Loucy (cell line): Measurements from ENCODE around the gene CTNNBIP1.
"Not testable (repeated sequence)": the region's sequence is repeated elsewhere in the genome, so short reads cannot be mapped to it uniquely, and the experiment has no call there.

Experiments
- H2AFZ ChIP-seq: fragments of 200-600 bp; sonication (generic); 2 replicates; pipeline ENCODE4 v1.6.0; 2016; ENCODE audit warnings: antibody characterized with exemption, mild to moderate bottlenecking, low read length, moderate library complexity
- H3F3A ChIP-seq: fragments of 200-600 bp; 2 replicates; pipeline ENCODE4 v1.6.0; 2016; ENCODE audit warnings: antibody characterized with exemption, low read depth, mild to moderate bottlenecking
- H3K27me3 ChIP-seq: fragments of 200-600 bp; sonication (generic); 2 replicates; pipeline ENCODE4 v1.6.1; 2014; ENCODE audit warnings: low read length, mild to moderate bottlenecking; ENCODE audit not compliant: insufficient read depth, poor library complexity, severe bottlenecking
- H3K36me3 ChIP-seq: fragments of 200-600 bp; sonication (generic); 2 replicates; pipeline ENCODE4 v1.6.1; 2016; ENCODE audit warnings: low read length; ENCODE audit not compliant: insufficient read depth
- H3K4me1 ChIP-seq: fragments of 200-600 bp; sonication (generic); 2 replicates; pipeline ENCODE4 v1.5.1; 2014; ENCODE audit warnings: low read length, mild to moderate bottlenecking; ENCODE audit not compliant: insufficient read depth, poor library complexity, severe bottlenecking
- H3K4me2 ChIP-seq: fragments of 200-600 bp; sonication (generic); 2 replicates; pipeline ENCODE4 v1.6.0; 2014; ENCODE audit warnings: antibody characterized with exemption, low read length, low read depth, mild to moderate bottlenecking; ENCODE audit not compliant: poor library complexity, severe bottlenecking
- H3K4me3 ChIP-seq: fragments of 200-600 bp; sonication (generic); 2 replicates; pipeline ENCODE4 v1.5.1; 2014; ENCODE audit warnings: low read length, mild to moderate bottlenecking, mixed read lengths; ENCODE audit not compliant: poor library complexity, severe bottlenecking
- H3K79me2 ChIP-seq: fragments of 200-600 bp; sonication (generic); 2 replicates; pipeline ENCODE4 v1.6.1; 2014; ENCODE audit warnings: low read length; ENCODE audit not compliant: insufficient read depth
- H3K9ac ChIP-seq: fragments of 200-600 bp; sonication (generic); 2 replicates; pipeline ENCODE4 v1.6.0; 2014; ENCODE audit warnings: mild to moderate bottlenecking, low read depth, low read length, moderate library complexity; ENCODE audit not compliant: poor library complexity, severe bottlenecking
- H3K9me2 ChIP-seq: fragments of 200-600 bp; sonication (generic); replicated peaks from 2 replicates; pipeline ENCODE4 v1.6.1; 2016; ENCODE audit warnings: low read depth, low read length, mixed read lengths
- H3K9me3 ChIP-seq: fragments of 200-600 bp; sonication (generic); 2 replicates; pipeline ENCODE4 v1.6.1; 2014; ENCODE audit warnings: mild to moderate bottlenecking, antibody characterized with exemption, low read length, low read depth; ENCODE audit not compliant: insufficient read depth
- H4K20me1 ChIP-seq: fragments of 200-600 bp; sonication (generic); 2 replicates; pipeline ENCODE4 v1.6.0; 2014; ENCODE audit warnings: antibody characterized with exemption, low read length, mild to moderate bottlenecking; ENCODE audit not compliant: insufficient read depth, poor library complexity, severe bottlenecking
- EZH2phosphoT487 ChIP-seq: fragments of 200-600 bp; IDR thresholded peaks from 2 replicates; pipeline ENCODE4 v1.6.1; 2018; ENCODE audit warnings: antibody characterized with exemption, mild to moderate bottlenecking, moderate library complexity, borderline replicate concordance
- TF ChIP-seq, protein P1 (sequence below): fragments of 200-600 bp; sonication (generic); conservative IDR thresholded peaks from 2 replicates; pipeline ENCODE4 v1.5.1; 2014; ENCODE audit warnings: mild to moderate bottlenecking, antibody characterized with exemption, low read length

Gene CTNNBIP1

DNA sequence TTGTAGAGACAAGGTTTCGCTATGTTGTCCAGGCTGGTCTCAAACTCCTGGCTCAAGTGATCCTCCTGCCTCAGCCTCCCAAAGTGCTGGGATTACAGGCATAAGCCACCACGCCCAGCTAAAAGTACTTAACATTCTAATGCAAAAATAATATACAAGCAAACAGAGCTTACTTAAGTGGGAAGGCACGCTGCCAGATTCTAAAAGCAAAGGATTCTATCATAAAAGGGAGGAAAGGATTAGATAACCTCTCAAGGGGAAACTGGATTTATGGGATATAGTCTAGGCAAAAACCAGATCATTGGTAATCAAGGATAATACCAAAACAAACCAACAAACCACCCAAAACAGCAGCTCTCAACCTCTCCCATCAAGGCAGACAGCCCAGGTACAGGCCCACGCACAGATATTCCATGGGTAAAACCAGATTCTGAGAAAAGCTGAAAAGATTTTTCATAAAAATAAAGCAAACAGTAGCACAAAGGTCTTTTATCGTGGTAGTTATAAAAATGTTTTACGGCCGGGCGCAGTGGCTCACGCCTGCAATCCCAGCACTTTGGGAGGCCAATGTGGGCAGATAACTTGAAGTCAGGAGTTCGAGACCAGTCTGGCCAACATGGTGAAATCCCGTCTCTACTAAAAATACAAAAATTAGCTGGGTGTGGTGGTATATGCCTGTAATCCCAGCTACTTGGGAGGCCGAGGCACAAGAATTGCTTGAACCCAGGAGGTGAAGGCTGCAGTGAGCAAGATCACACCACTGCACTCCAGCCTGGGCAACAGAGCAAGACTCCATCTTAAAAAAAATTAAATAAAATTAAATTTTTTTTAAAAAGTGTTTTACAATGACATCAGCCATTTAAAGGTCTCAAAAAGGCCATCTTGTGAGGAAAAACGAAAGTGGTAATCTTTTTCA is 106.8 kb downstream of the CTNNBIP1 start:
- Histone ChIP-seq H4K20me1 (peaks cover 38% of the 10 kb centered on the region), H3K4me1 (peaks cover 10% of the 10 kb centered on the region), H3K79me2 (peaks cover 76% of the 10 kb centered on the region)
- not testable (repeated sequence) for H3K4me3 ChIP-seq, H3K27me3 ChIP-seq, H3K4me2 ChIP-seq, H3K9me3 ChIP-seq, H3K9ac ChIP-seq, H3F3A ChIP-seq, H2AFZ ChIP-seq, H3K36me3 ChIP-seq, H3K9me2 ChIP-seq

DNA sequence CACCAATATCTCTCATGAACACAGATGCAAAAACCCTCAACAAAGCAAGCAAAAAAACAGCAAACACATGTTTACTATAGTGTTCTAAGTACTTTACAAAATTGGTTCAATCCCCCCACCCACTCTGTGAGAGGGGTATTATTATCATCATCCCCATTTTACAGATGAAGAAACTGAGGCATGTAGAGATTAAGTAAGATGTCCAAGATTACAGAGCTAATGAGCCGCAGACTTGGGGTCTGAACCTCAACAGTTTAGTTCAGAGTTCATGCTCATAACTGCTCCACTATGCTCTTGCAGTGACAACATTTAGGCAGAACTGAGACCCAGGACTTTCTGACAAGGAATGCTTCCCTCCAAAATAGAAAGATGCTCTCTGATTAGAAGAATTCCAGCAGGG is 108.2 kb downstream of the CTNNBIP1 start:
- H3K9me3 ChIP-seq: no peaks in the 10 kb centered on the region
- H3F3A ChIP-seq: no peaks in the 10 kb centered on the region
- H3K27me3 ChIP-seq: no peaks in the 10 kb centered on the region
- H3K4me2 ChIP-seq: no peak overlapping the region
- TF ChIP-seq EZH2phosphoT487: no peak
- TF ChIP-seq, protein P1, sequence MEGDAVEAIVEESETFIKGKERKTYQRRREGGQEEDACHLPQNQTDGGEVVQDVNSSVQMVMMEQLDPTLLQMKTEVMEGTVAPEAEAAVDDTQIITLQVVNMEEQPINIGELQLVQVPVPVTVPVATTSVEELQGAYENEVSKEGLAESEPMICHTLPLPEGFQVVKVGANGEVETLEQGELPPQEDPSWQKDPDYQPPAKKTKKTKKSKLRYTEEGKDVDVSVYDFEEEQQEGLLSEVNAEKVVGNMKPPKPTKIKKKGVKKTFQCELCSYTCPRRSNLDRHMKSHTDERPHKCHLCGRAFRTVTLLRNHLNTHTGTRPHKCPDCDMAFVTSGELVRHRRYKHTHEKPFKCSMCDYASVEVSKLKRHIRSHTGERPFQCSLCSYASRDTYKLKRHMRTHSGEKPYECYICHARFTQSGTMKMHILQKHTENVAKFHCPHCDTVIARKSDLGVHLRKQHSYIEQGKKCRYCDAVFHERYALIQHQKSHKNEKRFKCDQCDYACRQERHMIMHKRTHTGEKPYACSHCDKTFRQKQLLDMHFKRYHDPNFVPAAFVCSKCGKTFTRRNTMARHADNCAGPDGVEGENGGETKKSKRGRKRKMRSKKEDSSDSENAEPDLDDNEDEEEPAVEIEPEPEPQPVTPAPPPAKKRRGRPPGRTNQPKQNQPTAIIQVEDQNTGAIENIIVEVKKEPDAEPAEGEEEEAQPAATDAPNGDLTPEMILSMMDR: no peak
- H3K36me3 ChIP-seq: no peaks in the 10 kb centered on the region
- peaks cover 34% of the 10 kb centered on the region for H4K20me1 ChIP-seq
- H3K79me2 ChIP-seq: peaks cover 76% of the 10 kb centered on the region
- H3K9me2 ChIP-seq: no peaks in the 10 kb centered on the region
- no peak overlapping the region for H3K4me3 ChIP-seq
- no peak overlapping the region for H3K9ac ChIP-seq
- H3K4me1 ChIP-seq: peaks cover 10% of the 10 kb centered on the region
- H2AFZ ChIP-seq: no peak overlapping the region
